KOPT-K1 (cell line): ENCODE data around the gene CCDC40.

Experiments
- H3K27ac ChIP-seq: fragments of 200-600 bp; sonication (generic); 2 replicates; pipeline ENCODE4 v1.5.1; 2016; ENCODE audit warnings: antibody characterized with exemption, mild to moderate bottlenecking, low read depth, low read length; ENCODE audit not compliant: poor library complexity, severe bottlenecking
- H3K36me3 ChIP-seq: fragments of 200-600 bp; sonication (generic); 2 replicates; pipeline ENCODE4 v1.5.1; 2017; ENCODE audit warnings: antibody characterized with exemption, mild to moderate bottlenecking, low read length, moderate library complexity; ENCODE audit not compliant: insufficient read depth
- H3K9me3 ChIP-seq: fragments of 200-600 bp; sonication (generic); 2 replicates; pipeline ENCODE4 v1.5.1; 2017; ENCODE audit warnings: antibody characterized with exemption, low read length, mild to moderate bottlenecking; ENCODE audit not compliant: insufficient read depth, poor library complexity, severe bottlenecking

CCDC40 gene

DNA sequence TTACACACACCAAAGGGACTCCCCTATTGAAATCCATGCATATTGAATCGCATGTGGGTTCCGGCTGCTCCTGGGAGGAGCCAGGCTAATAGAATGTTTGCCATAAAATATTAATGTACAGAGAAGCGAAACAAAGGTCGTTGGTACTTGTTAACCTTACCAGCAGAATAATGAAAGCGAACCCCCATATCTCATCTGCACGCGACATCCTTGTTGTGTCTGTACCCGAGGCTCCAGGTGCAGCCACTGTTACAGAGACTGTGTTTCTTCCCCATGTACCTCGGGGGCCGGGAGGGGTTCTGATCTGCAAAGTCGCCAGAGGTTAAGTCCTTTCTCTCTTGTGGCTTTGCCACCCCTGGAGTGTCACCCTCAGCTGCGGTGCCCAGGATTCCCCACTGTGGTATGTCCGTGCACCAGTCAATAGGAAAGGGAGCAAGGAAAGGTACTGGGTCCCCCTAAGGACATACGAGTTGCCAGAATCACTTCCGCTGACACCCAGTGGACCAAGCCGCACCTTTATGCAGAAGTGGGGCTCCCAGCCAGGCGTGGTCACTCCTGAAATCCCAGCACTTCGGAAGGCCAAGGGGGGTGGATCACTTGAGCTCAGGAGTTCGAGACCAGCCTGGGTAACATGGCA, 67.1 kb downstream of the CCDC40 start:
- Histone ChIP-seq H3K36me3 (no peaks in the 10 kb centered on the region), H3K27ac (no peak overlapping the region), H3K9me3 (no peaks in the 10 kb centered on the region)

DNA sequence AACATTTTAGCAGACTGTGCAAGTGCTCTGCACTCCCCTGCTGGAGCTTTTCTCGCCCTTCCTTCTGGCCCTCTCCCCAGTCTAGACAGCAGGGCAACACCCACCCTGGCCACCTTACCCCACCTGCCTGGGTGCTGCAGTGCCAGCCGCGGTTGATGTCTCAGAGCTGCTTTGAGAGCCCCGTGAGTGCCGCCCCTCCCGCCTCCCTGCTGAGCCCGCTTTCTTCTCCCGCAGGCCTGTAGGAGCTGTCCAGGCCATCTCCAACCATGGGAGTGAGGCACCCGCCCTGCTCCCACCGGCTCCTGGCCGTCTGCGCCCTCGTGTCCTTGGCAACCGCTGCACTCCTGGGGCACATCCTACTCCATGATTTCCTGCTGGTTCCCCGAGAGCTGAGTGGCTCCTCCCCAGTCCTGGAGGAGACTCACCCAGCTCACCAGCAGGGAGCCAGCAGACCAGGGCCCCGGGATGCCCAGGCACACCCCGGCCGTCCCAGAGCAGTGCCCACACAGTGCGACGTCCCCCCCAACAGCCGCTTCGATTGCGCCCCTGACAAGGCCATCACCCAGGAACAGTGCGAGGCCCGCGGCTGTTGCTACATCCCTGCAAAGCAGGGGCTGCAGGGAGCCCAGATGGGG, 68.0 kb downstream of the CCDC40 start:
- no peaks in the 10 kb centered on the region for H3K36me3 ChIP-seq
- no peaks in the 10 kb centered on the region for H3K9me3 ChIP-seq
- no peak overlapping the region for H3K27ac ChIP-seq

GRCh38 chr17:80104956-80105375, 68.5 kb downstream of the CCDC40 start:
- Histone ChIP-seq H3K9me3 (no peaks in the 10 kb centered on the region), H3K36me3 (no peaks in the 10 kb centered on the region), H3K27ac (no peak overlapping the region)

GRCh38 chr17:80105762-80106161, 69.3 kb downstream of the CCDC40 start:
- Histone ChIP-seq H3K27ac (no peak overlapping the region), H3K9me3 (no peaks in the 10 kb centered on the region), H3K36me3 (no peaks in the 10 kb centered on the region; the same call in 1 of the 2 replicates)

GRCh38 chr17:80106176-80106575, 69.7 kb downstream of the CCDC40 start:
- no peaks in the 10 kb centered on the region for H3K9me3 ChIP-seq
- no peak overlapping the region for H3K27ac ChIP-seq
- no peaks in the 10 kb centered on the region; the same call in 1 of the 2 replicates for H3K36me3 ChIP-seq

GRCh38 chr17:80106751-80107150, 70.3 kb downstream of the CCDC40 start:
- no peaks in the 10 kb centered on the region for H3K9me3 ChIP-seq
- H3K27ac ChIP-seq: no peak overlapping the region
- H3K36me3 ChIP-seq: no peaks in the 10 kb centered on the region; the same call in 1 of the 2 replicates

DNA sequence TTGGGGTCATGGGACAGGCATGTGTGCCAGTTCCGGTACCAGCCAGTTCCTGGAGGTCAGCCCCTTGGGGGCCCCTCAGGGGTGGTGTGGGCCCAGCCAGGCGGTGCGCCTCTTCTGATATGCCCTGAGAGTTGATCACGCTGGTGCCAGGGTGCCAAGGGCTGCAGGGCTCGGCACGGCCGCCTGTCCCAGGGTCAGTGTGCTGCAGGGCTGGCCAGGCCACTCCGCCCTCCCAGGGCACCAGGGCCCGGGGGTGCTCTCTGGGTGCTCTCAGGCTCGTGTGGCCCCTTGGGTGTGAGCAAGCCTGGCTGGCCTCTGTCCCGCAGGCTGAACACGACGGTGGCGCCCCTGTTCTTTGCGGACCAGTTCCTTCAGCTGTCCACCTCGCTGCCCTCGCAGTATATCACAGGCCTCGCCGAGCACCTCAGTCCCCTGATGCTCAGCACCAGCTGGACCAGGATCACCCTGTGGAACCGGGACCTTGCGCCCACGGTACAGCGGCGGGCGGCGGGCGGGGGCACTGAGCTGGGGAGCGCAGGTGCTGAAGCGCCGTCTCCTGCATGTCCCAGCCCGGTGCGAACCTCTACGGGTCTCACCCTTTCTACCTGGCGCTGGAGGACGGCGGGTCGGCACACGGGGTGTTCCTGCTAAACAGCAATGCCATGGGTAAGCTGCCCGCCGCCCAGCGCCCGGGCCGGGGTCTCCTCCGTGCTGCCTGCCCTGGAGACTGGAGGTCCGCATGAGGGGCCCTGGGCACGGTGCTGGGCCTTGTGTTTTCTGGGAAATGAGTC, 71.0 kb downstream of the CCDC40 start:
- H3K9me3 ChIP-seq: no peaks in the 10 kb centered on the region
- no peak overlapping the region for H3K27ac ChIP-seq
- H3K36me3 ChIP-seq: no peaks in the 10 kb centered on the region; the same call in 1 of the 2 replicates

DNA sequence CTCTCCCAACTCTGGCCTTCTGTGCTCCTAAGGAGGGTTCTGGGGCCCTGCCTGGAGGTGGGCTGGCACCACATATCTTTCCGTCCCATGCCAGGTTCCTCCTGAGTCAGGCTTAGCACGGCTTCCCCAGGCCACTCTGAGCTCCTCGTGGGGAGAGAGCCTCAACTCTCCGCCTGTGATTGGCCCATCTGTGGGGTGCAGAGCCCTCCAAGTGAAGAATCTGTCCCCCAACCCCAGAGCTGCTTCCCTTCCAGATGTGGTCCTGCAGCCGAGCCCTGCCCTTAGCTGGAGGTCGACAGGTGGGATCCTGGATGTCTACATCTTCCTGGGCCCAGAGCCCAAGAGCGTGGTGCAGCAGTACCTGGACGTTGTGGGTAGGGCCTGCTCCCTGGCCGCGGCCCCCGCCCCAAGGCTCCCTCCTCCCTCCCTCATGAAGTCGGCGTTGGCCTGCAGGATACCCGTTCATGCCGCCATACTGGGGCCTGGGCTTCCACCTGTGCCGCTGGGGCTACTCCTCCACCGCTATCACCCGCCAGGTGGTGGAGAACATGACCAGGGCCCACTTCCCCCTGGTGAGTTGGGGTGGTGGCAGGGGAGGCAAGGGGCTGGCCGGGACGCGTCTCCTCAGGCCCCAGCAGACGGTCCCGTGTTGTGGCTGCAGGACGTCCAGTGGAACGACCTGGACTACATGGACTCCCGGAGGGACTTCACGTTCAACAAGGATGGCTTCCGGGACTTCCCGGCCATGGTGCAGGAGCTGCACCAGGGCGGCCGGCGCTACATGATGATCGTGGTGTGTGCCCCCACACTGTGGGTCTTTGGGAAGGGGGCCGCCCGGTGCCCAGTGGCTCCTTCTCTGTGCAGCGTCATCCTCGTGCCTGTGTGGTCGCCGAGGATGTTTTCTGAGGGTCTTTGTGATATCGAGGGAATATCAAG, 71.9 kb downstream of the CCDC40 start:
- Histone ChIP-seq H3K27ac (no peak overlapping the region), H3K9me3 (no peaks in the 10 kb centered on the region), H3K36me3 (no peaks in the 10 kb centered on the region; the same call in 1 of the 2 replicates)

- no peak overlapping the region for H3K27ac ChIP-seq
- H3K36me3 ChIP-seq: no peaks in the 10 kb centered on the region; the same call in 1 of the 2 replicates
- no peaks in the 10 kb centered on the region for H3K9me3 ChIP-seq
Measured at GRCh38 chr17:80109066-80109660, 72.7 kb downstream of the CCDC40 start.

GRCh38 chr17:80109713-80110446, 73.4 kb downstream of the CCDC40 start:
- no peak overlapping the region for H3K27ac ChIP-seq
- H3K36me3 ChIP-seq: no peaks in the 10 kb centered on the region; the same call in 1 of the 2 replicates
- H3K9me3 ChIP-seq: no peaks in the 10 kb centered on the region

- H3K36me3 ChIP-seq: no peaks in the 10 kb centered on the region; the same call in 1 of the 2 replicates
- no peak overlapping the region for H3K27ac ChIP-seq
- H3K9me3 ChIP-seq: peaks cover 3% of the 10 kb centered on the region
Measured at GRCh38 chr17:80110447-80110812, 74.0 kb downstream of the CCDC40 start.

- peaks cover 6% of the 10 kb centered on the region for H3K9me3 ChIP-seq
- no peak overlapping the region for H3K27ac ChIP-seq
- H3K36me3 ChIP-seq: no peaks in the 10 kb centered on the region; the same call in 1 of the 2 replicates
Measured at GRCh38 chr17:80110927-80111701, 74.7 kb downstream of the CCDC40 start.
